Motor neuron (in vitro differentiated cells): ENCODE data around the gene ITPK1. TPM values are rescaled to one million over a fixed set of nuclear protein-coding genes. Genes with fewer than 3 reads are reported as not detected.
A peak's percentile ranks its signal among the peaks of the same experiment; 100 is the strongest.

Experiments
- ATAC-seq, 8 experiments: fragments of 200-7000 bp; cut with Tn5 transposase; replicated peaks in 6 of 8; 2 replicates each; pipeline ENCODE4 v1.8.0; 2021; ENCODE audit warnings: mild to moderate bottlenecking in 8 of 8, moderate library complexity in 8 of 8
- H3K27ac ChIP-seq, 2 donors: fragments of 250-450 bp; sonication (Bioruptor Pico); 2 replicates each; pipeline ENCODE4 v1.9.0; 2021; ENCODE audit warnings: antibody characterized with exemption in 2 of 2, mild to moderate bottlenecking in 2 of 2, moderate library complexity in 1 of 2
- H3K4me1 ChIP-seq, 2 donors: fragments of 250-450 bp; sonication (Bioruptor Pico); replicated peaks in 1 of 2; 2 replicates each; pipeline ENCODE4 v1.6.1; 2021; ENCODE audit warnings: antibody characterized with exemption in 2 of 2, mild to moderate bottlenecking in 2 of 2, moderate library complexity in 1 of 2
- H3K4me3 ChIP-seq, 5 donors: fragments of 250-450 bp; sonication (Bioruptor Pico); 2 replicates each; pipeline ENCODE4 v1.9.0; 2021; ENCODE audit warnings: antibody characterized with exemption in 5 of 5, mild to moderate bottlenecking in 5 of 5, moderate library complexity in 4 of 5
- WGBS, 10 experiments: fragments of 450-650 bp; shearing (Covaris generic); methylation state at CpG; one replicate each; pipeline ENCODE4 v1.0.0; 2022; 5-methylcytosine and 5-hydroxymethylcytosine counted together
- in situ Hi-C, 9 experiments: fragments of 400-800 bp; cut with MboI; loops; one replicate each; pipeline ENCODE4 v1.15.0; 2021; ENCODE audit warnings: low sequenced_read_pairs in 9 of 9, low pct_unique_long_range_greater_than_20kb in 2 of 9; ENCODE audit not compliant: unreplicated experiment in 9 of 9
- total RNA-seq, 8 experiments: library from RNA; unstranded; fragments of 300-600 nt; gene quantifications; 2 replicates each; pipeline versions ENCODE4 v1.2.3 to v1.2.4, GENCODE V29; 2022

Gene ITPK1
- total RNA-seq, 8 experiments from 2014 or later: 16.2 to 37.3 (median 22.4) TPM

- WGBS, 10 experiments: 90 to 100% (median 100%) methylated on average over 1 to 7 of the region's 32 CpGs; no CpG with 5 or more reads in 3 of the 10 experiments
Measured at GRCh38 chr14:92952481-92953298, 163.0 kb downstream of the ITPK1 start.

GRCh38 chr14:92951912-92952471, 163.7 kb downstream of the ITPK1 start:
- in situ Hi-C loops: loop anchor here in 5 of 9 experiments (25.0 kb wide), 2 partner anchors 160 to 185 kb away; partner anchors contain the start of gene ITPK1 (in 3 of the 5)
- 0 to 100% (median 47%) methylated on average over 1 to 10 of the region's 18 CpGs; no CpG with 5 or more reads in 5 of the 10 experiments for WGBS, 10 experiments
- H3K27ac ChIP-seq: no peak overlapping the region

More at GRCh38 chr14:92952481-92953298, 163.0 kb downstream of the ITPK1 start:
- ATAC-seq: no peak
- no peak overlapping the region for H3K27ac ChIP-seq
- H3K4me1 ChIP-seq: no peaks in the 10 kb centered on the region
- no peak overlapping the region for H3K4me3 ChIP-seq
- in situ Hi-C loops: loop anchor here in 5 of 9 experiments (25.0 kb wide), 2 partner anchors 160 to 185 kb away; partner anchors contain the start of gene ITPK1 (in 3 of the 5)

GRCh38 chr14:92951261-92951660, 164.5 kb downstream of the ITPK1 start:
- in situ Hi-C loops: loop anchor here in 5 of 9 experiments (25.0 kb wide), 2 partner anchors 161 to 186 kb away; partner anchors contain the start of gene ITPK1 (in 3 of the 5)

More at GRCh38 chr14:92951912-92952471, 163.7 kb downstream of the ITPK1 start:
- no peaks in the 10 kb centered on the region for H3K4me1 ChIP-seq
- peak; percentile 77 to 96 (median 90) for ATAC-seq
- H3K4me3 ChIP-seq: no peak overlapping the region

GRCh38 chr14:92950773-92951172, 165.0 kb downstream of the ITPK1 start:
- H3K4me1 ChIP-seq: no peaks in the 10 kb centered on the region
- H3K4me3 ChIP-seq: no peak overlapping the region
- no peak for ATAC-seq
- in situ Hi-C loops: loop anchor here in 5 of 9 experiments (25.0 kb wide), 2 partner anchors 162 to 187 kb away; partner anchors contain the start of gene ITPK1 (in 3 of the 5)
- 70 to 100% (median 85%) methylated on average over 2 to 3 of the region's 6 CpGs; no CpG with 5 or more reads in 5 of the 10 experiments for WGBS, 10 experiments
- no peak overlapping the region for H3K27ac ChIP-seq

More at GRCh38 chr14:92951261-92951660, 164.5 kb downstream of the ITPK1 start:
- no peak for ATAC-seq
- Histone ChIP-seq H3K4me3 (no peak overlapping the region), H3K4me1 (no peaks in the 10 kb centered on the region), H3K27ac (no peak overlapping the region)
- 60 to 100% (median 89%) methylated on average over 1 to 7 of the region's 7 CpGs; no CpG with 5 or more reads in 6 of the 10 experiments for WGBS, 10 experiments

GRCh38 chr14:92950193-92950540, 165.6 kb downstream of the ITPK1 start:
- H3K4me1 ChIP-seq: no peaks in the 10 kb centered on the region
- no peak overlapping the region for H3K4me3 ChIP-seq
- in situ Hi-C loops: loop anchor here in 5 of 9 experiments (25.0 kb wide), 2 partner anchors 162 to 187 kb away; partner anchors contain the start of gene ITPK1 (in 3 of the 5)
- no peak overlapping the region for H3K27ac ChIP-seq
- no peak for ATAC-seq
- 77 to 100% (median 86%) methylated on average over 1 to 3 of the region's 7 CpGs; no CpG with 5 or more reads in 5 of the 10 experiments for WGBS, 10 experiments

- no peak overlapping the region for H3K4me3 ChIP-seq
- H3K4me1 ChIP-seq: no peaks in the 10 kb centered on the region
- ATAC-seq: no peak
- H3K27ac ChIP-seq: no peak overlapping the region
- in situ Hi-C loops: loop anchor here in 5 of 9 experiments (25.0 kb wide), 2 partner anchors 163 to 188 kb away; partner anchors contain the start of gene ITPK1 (in 3 of the 5)
- 67 to 90% (median 84%) methylated on average over 2 to 6 of the region's 24 CpGs; no CpG with 5 or more reads in 4 of the 10 experiments for WGBS, 10 experiments
Measured at GRCh38 chr14:92949496-92950192, 166.1 kb downstream of the ITPK1 start.

GRCh38 chr14:92948647-92949046, 167.1 kb downstream of the ITPK1 start:
- no peak overlapping the region for H3K4me3 ChIP-seq
- ATAC-seq: peak in 1 of 8 experiments; percentile 6
- in situ Hi-C loops: no loop called here
- no peak overlapping the region for H3K27ac ChIP-seq
- WGBS, 10 experiments: 89 to 100% methylated on average over 4 to 11 of the region's 22 CpGs; no CpG with 5 or more reads in 8 of the 10 experiments
- no peaks in the 10 kb centered on the region for H3K4me1 ChIP-seq

- WGBS, 10 experiments: 76 to 86% (median 82%) methylated on average over 1 to 2 of the region's 12 CpGs; no CpG with 5 or more reads in 6 of the 10 experiments
- no peak overlapping the region for H3K4me3 ChIP-seq
- in situ Hi-C loops: no loop called here
- H3K4me1 ChIP-seq: no peaks in the 10 kb centered on the region
- H3K27ac ChIP-seq: no peak overlapping the region
- no peak for ATAC-seq
Measured at GRCh38 chr14:92946847-92947545, 168.7 kb downstream of the ITPK1 start.

GRCh38 chr14:92945959-92946846, 169.5 kb downstream of the ITPK1 start:
- H3K27ac ChIP-seq: no peak overlapping the region
- H3K4me3 ChIP-seq: no peak overlapping the region
- no peaks in the 10 kb centered on the region for H3K4me1 ChIP-seq
- peak in 7 of 8 experiments; percentile 10 to 94 (median 37) for ATAC-seq
- in situ Hi-C loops: no loop called here
- 10 to 100% (median 87%) methylated on average over 1 to 9 of the region's 38 CpGs; no CpG with 5 or more reads in 3 of the 10 experiments for WGBS, 10 experiments

GRCh38 chr14:92945544-92945943, 170.2 kb downstream of the ITPK1 start:
- in situ Hi-C loops: no loop called here
- H3K4me1 ChIP-seq: no peaks in the 10 kb centered on the region
- no peak overlapping the region for H3K4me3 ChIP-seq
- ATAC-seq: peak in 2 of 8 experiments; percentile 14 to 25
- WGBS, 10 experiments: 50 to 100% methylated on average over 2 of the region's 12 CpGs; no CpG with 5 or more reads in 8 of the 10 experiments
- no peak overlapping the region for H3K27ac ChIP-seq

- Histone ChIP-seq H3K27ac (no peak overlapping the region), H3K4me1 (no peaks in the 10 kb centered on the region), H3K4me3 (no peak overlapping the region)
- in situ Hi-C loops: no loop called here
- 80 to 100% (median 93%) methylated on average over 1 to 4 of the region's 12 CpGs; no CpG with 5 or more reads in 6 of the 10 experiments for WGBS, 10 experiments
- peak in 2 of 8 experiments; percentile 8 to 17 for ATAC-seq
Measured at GRCh38 chr14:92944976-92945375, 170.7 kb downstream of the ITPK1 start.
